Stimulated activated CD8-positive, alpha-beta memory T cell treated with anti-CD3 and anti-CD28 coated beads, Interleukin-4, amount 100 ng/mL, for 48 hours (primary cell): ENCODE data around the gene HMX1.
A peak's percentile ranks its signal among the peaks of the same experiment; 100 is the strongest.

Experiments
- DNase-seq: peaks from one replicate; pipeline ENCODE4 v3.0.0-alpha.2; 2020

HMX1 gene

GRCh38 chr4:8854931-8855330 lies 16.7 kb downstream of the HMX1 start:
- no peak for DNase-seq

- DNase-seq, result no peak
These were observed 17.6 kb downstream of the HMX1 start for GRCh38 chr4:8854016-8854415.

DNA sequence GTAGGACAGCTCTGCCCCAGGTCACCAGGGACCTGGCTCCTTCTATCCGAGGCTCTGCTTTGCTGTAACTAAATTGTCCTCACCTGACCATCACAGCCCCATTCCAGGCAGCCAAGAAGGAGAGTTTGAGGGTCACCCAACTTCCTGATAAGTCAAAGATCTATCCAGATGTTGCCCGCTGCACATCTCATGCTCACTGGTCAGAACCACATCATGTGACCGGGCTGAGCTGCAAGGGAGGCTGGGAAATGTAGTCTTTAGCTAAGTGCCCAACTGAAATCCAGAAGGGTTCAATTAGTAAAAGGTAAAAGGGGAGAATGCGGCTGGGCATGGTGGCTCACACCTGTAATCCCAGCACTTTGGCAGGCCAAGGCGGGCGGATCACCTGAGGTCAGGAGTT lies 18.4 kb downstream of the HMX1 start:
- DNase-seq, result no peak

DNA sequence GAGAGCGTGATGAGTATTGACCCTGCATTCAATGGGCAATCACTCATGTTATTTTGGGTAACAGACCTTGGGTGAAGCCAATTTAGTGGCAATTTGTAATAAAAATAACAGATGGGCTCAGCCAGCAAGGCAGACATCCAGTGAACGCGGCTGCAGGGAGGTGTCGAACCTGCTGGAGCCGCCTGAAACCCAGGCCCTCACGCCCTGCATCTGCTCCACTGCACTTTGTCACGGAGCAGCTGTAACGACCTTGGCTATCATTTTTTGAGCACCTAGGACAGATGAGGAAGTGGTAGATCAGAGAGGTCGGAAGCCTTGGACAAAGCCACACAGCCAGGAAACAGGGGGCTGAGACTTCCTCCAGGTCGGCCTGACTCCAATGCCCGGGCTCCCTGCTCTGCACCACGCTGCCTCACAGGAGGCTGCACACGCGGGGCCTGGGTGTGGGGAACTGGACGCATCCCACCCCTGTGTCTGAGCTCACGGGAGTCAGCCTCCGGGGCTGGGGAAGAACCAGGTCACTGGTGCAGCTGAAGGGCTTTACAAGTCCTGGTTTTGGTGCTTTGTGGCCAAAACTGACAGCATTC lies 19.4 kb downstream of the HMX1 start:
- no peak for DNase-seq

DNA sequence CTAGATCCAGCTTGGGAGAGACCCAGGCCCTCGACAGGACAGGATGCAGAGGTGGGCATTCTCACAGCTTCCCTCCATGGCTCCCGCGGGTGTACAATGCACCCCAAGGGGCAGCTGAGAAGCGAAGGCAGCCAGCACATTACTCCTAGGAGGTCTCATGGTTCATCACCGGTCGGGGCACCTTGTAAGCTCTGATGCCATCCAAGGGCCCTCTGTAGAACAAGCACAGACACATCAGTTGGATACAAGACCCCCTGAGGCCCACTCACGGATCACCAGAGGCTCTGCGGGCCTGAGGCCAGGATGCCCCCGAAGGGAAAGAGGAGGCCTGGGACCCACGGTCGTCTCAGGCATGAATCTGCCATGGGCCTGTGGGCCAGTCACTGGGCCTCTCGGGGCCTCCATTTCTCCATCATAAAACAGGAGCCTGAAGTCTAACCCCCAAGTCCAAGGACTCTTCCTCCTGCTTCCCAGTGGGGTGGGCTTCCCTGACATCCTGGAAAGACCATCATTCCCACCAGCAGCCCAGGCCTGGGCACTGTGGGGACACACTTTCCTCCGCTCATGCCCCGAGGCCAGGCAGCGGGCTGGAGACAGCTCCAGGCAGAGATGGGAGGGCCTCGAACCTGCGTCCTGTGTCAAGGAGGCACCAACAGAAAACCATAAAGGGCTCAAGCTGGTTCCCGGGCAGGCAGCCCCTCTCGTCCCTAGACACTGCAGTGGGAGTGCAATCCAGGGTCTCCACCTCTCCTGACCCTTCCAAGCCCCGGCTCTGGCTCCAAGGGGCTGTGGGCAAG lies 20.1 kb downstream of the HMX1 start:
- no peak for DNase-seq

DNA sequence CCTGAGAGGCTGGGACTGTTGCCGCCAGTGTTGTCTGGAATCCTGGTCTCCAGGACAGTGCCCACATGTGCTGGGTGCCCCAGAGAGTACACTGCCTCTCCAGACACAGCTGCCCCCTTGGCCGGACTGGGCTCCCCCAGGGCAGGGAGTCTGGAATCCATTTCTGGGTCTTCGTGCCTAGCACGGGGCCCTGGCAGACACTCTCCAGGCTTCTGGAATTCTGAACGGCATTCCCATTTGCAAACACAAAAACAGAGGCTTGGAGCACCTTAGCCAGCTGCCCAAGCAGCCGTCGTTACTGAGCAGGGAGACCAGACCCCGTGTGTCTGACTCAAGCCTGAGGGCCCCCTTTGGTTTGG lies 20.8 kb downstream of the HMX1 start:
- no peak for DNase-seq

DNA sequence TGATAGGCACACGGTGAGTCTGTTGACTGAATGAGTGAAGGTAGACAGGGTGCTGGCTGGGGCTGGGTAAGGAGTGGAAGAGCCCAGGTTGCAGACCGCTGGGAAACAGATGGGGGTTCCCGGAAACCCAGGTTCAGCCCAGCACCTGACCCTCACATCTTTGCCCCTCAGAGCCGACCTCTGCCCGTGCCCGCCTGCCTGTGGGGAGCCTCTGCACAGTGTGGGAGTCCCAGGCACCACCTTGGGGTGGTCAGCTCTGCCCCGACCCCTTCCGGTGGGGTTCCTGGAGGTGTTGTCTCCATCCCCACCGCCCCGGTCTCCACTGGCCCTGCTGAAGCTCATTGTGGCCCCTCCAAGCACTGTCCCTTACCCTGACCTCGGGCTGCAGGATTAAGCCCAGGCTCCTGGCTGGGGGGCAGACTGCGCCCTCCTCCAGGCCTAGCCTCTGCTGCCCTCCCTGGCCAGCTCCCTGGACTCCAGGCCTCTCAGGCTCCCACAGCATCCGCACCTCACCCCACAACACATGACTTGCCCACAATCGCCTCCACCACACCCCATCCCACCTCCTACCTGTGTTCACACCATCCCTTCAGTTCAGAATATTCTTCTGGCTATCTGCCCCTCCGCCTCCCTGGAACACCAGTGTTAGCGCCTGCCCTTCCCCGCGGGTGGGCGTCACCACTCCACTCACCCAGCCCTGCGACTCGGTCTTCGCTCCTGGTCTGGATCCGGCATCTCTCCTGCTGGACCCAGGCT lies 21.4 kb downstream of the HMX1 start:
- no peak for DNase-seq

DNA sequence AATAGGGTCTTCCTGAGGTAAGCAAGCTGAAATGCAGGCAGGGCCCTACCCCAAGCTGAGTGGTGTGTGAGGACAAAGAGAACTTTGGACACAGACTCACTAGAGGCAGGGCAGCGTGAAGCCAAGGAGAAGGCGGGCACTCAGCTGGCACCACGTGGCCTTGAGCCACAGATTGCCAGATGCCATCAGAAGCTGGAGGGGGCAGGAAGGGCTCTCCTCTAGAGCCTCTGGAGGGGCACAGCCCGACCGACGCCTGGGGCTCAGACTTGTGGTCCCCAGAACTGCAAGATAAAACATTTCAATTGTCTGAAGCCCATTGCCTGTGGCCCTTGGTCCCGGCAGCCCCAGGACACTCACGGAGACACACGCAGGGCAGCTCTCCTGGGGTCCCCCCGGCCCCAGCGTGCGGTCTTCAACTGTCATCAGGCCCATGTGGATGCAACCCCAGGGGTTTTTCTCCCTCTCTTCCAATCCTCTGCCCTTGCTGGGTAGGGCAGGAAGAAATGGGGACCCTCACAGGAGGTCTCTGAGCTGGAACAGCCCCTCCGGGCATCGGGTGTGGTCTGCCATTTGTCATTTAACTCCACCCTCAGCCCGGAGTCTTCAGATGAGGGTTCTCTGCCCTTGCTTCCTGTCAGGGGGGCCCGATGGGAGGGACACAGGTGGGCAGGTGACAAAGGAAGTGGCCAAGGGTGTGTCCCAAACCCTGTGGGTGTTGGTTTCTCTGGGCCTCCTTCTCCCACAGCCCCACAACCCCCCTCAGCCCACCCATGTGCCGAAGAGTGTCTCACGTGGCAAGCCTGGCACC lies 22.2 kb downstream of the HMX1 start:
- peak; percentile 11 for DNase-seq

DNA sequence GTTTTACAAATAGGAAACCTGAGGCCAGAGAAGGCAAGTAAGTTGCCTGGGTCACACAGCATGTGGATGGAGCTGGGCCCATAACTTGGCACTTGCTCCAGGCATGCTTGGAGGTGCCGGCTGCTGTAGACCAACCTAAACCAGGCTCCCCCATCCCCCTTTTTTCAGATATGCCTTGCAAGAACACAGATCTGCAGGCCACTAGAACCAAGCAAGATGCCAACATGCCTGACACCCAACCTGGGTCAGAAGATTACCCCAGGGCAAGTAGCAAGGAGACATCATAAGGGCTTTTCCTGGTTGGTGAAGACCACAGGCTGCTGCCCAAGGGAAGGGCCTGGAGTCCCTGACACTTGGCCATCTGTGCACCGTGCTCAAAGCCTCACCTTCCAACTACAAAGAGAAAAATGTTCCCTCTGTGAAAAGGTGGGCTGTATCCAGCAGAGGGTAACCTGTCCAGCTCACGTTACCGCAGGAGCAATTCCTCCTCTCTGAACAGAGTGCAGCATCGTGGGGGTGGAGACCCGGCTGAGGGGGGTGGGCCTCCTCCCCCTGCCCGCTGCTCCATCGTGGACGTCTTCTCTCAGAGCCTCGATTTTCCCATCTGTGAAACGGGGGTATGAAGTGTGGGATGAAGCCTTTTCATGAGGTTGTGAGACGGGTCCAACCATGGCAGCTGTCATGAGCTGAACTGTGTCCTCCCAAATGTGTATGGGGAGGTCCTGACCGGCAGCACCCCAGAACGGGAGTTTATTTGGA lies 23.0 kb downstream of the HMX1 start:
- peak; percentile 3 for DNase-seq

GRCh38 chr4:8847764-8848163 lies 23.9 kb downstream of the HMX1 start:
- DNase-seq, result peak; percentile 3

DNA sequence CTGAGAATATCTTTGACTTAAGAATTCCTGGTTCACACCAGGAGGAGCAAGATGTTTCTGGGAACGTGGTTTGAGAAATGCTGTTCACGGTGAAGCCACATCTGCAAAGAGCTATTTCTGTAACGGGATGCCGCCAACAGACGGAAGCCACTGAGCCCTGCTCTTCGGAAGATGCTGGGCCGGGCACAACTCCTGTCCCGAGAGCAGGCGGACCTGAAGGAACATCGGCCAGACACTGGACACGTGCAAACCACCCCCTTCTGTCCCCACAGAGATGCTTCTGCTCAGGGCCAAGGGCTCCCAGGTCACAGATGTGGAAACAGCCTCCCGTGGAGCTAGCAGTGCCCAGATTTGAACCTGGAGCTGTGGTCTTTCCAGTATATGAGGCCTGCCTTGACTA lies 24.3 kb downstream of the HMX1 start:
- no peak for DNase-seq

- peak; percentile 3 for DNase-seq
These were observed 24.8 kb downstream of the HMX1 start for GRCh38 chr4:8846826-8847225.

- DNase-seq, result no peak
These were observed 25.5 kb downstream of the HMX1 start for GRCh38 chr4:8846046-8846720.

- DNase-seq, result peak; percentile 14
These were observed 26.5 kb downstream of the HMX1 start for GRCh38 chr4:8844976-8845690.

DNA sequence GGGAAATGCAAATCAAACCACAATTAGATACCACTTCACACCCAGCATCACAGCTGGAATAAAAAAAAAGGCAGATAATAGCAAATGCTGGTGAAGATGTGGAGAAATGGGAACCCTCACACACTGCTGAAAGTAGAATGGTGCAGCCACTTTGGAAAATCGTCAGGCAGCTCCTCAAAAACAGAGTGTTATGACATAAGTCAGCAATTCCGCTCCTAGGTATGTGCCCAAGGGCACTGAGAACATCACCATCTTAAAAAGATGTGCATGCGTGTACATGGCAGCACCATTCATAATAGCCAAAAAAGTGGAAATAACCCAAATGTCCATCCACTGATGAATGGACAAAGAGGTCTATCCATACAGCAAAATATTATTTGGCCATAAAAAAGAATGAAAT lies 28.0 kb downstream of the HMX1 start:
- DNase-seq, result no peak

DNA sequence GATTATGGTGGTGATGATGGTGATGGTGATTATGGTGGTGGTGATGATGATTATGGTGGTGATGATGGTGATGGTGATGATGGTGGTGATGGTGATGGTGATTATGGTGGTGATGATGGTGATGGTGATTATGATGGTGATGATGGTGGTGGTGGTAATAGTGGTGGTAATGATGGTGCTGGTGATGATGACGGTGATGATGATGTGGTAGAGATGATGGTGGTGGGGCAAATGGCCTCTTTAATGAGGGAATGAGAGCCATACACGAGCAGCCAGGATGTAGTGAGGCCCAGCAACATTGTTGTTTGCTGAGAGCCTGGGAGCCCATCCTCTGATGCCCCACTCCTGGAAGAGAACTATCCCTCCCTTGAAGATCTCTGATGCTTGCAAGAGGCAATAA lies 29.0 kb downstream of the HMX1 start:
- no peak for DNase-seq

DNA sequence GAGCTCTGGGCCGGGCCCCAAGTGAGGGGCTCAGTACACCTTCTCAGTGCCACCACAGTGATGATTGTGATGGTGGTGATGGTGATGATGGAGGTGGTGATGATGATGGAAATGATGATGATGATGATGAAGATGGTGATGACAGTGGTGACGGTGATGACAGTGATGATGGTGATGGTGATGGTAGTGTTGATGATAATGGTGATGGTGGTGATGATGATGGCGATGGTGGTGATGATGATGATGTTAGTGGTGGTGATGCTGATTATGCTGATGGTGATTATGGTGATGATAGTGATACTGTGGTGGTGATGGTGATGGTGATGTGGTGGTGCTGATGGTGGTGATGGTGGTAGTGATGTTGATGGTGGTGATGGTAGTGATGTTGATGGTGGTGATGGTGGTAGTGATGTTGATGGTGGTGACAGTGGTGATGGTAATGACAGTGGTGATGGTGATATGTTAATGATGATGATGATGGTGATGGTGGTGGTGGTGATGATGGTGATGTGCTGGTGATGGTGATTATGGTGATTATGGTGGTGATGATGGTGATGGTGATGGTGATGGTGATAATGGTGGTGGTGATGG lies 29.9 kb downstream of the HMX1 start:
- DNase-seq, result no peak

GRCh38 chr4:8840816-8841455 lies 30.7 kb downstream of the HMX1 start:
- DNase-seq, result peak; percentile 7

- peak; percentile 10 for DNase-seq
These were observed 31.4 kb downstream of the HMX1 start for GRCh38 chr4:8840006-8840793.
